RWPE2 (cell line): ENCODE data around the gene MSMO1.

Source experiments
- ATAC-seq: fragments of 200-7000 bp; cut with Tn5 transposase; 3 replicates; pipeline ENCODE4 v1.9.1; 2021; ENCODE audit warnings: low read depth
- DNase-seq: peaks from one replicate; pipeline ENCODE4 v3.0.0-alpha.2; 2020; ENCODE audit warnings: low spot score
- H3K27ac ChIP-seq: fragments of 450-650 bp; 2 replicates; pipeline ENCODE4 v1.5.1; 2017; ENCODE audit warnings: mild to moderate bottlenecking; ENCODE audit not compliant: poor library complexity, severe bottlenecking
- H3K27me3 ChIP-seq: fragments of 250-450 bp; sonication (Bioruptor Pico); 2 replicates; pipeline ENCODE4 v1.5.1; 2021; ENCODE audit warnings: mild to moderate bottlenecking, moderate library complexity; ENCODE audit not compliant: insufficient read depth, poor library complexity, severe bottlenecking
- H3K36me3 ChIP-seq: fragments of 250-450 bp; sonication (Bioruptor Pico); 2 replicates; pipeline ENCODE4 v1.5.1; 2020; ENCODE audit warnings: low read depth, mild to moderate bottlenecking, moderate library complexity
- H3K4me1 ChIP-seq: fragments of 250-450 bp; sonication (Bioruptor Pico); 2 replicates; pipeline ENCODE4 v1.5.1; 2021; ENCODE audit warnings: mild to moderate bottlenecking, moderate library complexity; ENCODE audit not compliant: insufficient read depth, poor library complexity, severe bottlenecking
- H3K4me3 ChIP-seq: fragments of 250-450 bp; sonication (Bioruptor Pico); 2 replicates; pipeline ENCODE4 v1.5.1; 2021; ENCODE audit warnings: mild to moderate bottlenecking, moderate library complexity; ENCODE audit not compliant: severe bottlenecking
- H3K9me3 ChIP-seq: fragments of 250-450 bp; sonication (Bioruptor Pico); 2 replicates; pipeline ENCODE4 v1.5.1; 2021; ENCODE audit warnings: mild to moderate bottlenecking, moderate library complexity; ENCODE audit not compliant: severe bottlenecking
- TF ChIP-seq, protein P1 (sequence below): fragments of 450-650 bp; IDR thresholded peaks from one replicate; pipeline ENCODE4 v1.5.1; 2017; ENCODE audit warnings: mild to moderate bottlenecking, moderate library complexity; ENCODE audit not compliant: poor library complexity, severe bottlenecking

MSMO1 gene

DNA sequence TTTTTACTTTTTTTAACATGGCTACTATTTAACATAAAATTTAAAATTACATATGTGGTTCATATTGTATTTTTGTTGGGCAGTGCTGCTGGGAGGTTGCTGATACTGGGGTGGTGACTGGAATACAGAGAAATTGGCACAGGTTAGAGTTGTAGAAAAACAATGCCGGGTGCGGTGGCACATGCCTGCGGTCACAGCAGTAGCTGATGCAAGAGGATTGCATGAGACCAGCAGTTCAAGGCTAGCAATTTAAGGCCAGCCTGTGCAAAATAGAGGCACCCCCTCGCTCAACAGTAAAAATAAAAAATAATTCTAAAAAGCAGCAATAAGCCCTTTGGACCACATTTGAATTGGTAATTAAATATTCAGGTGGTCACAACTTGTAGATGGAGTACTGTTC is 39.6 kb downstream of the MSMO1 start:
- DNase-seq (no peak), ATAC-seq (no peak)
- Histone ChIP-seq H3K27me3 (no peaks in the 10 kb centered on the region), H3K9me3 (no peaks in the 10 kb centered on the region), H3K4me1 (peaks cover 11% of the 10 kb centered on the region), H3K4me3 (no peak overlapping the region), H3K36me3 (no peaks in the 10 kb centered on the region), H3K27ac (no peak overlapping the region)
- TF ChIP-seq, protein P1, sequence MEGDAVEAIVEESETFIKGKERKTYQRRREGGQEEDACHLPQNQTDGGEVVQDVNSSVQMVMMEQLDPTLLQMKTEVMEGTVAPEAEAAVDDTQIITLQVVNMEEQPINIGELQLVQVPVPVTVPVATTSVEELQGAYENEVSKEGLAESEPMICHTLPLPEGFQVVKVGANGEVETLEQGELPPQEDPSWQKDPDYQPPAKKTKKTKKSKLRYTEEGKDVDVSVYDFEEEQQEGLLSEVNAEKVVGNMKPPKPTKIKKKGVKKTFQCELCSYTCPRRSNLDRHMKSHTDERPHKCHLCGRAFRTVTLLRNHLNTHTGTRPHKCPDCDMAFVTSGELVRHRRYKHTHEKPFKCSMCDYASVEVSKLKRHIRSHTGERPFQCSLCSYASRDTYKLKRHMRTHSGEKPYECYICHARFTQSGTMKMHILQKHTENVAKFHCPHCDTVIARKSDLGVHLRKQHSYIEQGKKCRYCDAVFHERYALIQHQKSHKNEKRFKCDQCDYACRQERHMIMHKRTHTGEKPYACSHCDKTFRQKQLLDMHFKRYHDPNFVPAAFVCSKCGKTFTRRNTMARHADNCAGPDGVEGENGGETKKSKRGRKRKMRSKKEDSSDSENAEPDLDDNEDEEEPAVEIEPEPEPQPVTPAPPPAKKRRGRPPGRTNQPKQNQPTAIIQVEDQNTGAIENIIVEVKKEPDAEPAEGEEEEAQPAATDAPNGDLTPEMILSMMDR = no peak

DNA sequence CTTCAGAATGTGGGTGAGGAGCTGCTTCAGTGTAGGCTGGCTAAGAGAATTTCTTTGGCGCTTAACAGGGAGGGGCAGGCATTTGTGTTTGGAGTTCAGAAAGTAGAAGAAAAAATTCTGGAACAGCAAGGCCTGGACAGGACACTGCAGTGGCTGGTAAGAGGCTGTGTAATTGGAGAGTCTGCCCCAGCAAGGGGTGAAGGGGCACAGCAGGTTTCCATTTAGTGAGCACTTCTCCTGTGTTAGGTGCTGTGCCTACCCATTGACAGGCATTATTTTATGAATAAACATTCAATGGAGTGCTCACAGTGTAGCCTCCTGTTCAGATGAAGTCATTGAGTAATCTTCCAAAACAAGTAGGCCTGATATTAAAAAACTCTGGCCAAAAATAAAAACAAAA is 40.6 kb downstream of the MSMO1 start:
- DNase-seq (no peak), ATAC-seq (no peak)
- TF ChIP-seq, protein P1 = no peak
- no peak overlapping the region for H3K4me3 ChIP-seq
- H3K9me3 ChIP-seq = no peaks in the 10 kb centered on the region
- H3K27ac ChIP-seq = no peak overlapping the region
- H3K36me3 ChIP-seq = no peaks in the 10 kb centered on the region
- peaks cover 11% of the 10 kb centered on the region for H3K4me1 ChIP-seq
- no peaks in the 10 kb centered on the region for H3K27me3 ChIP-seq

DNA sequence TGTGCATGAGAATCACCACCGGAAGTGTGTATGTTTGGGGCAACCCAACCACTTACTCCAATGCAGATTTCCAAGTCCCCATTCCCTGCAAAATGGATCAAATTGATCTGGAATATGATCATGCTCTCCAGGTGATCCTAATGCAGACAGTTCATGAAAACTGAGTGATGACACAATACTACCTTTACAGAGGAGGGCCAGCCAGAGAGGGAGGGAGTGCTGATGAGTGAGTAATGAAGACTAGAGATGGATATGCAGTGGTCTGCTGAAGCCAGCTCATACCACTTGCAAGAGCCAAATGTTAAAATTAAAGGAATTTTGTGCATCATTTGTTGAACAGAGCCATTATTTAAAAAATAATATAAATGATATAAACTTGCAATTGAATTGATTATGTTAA is 41.1 kb downstream of the MSMO1 start:
- no peak overlapping the region for H3K27ac ChIP-seq
- no peaks in the 10 kb centered on the region for H3K27me3 ChIP-seq
- H3K4me1 ChIP-seq = peaks cover 11% of the 10 kb centered on the region
- no peak; the same call in 2 of the 3 replicates for ATAC-seq
- TF ChIP-seq, protein P1 = no peak
- no peak overlapping the region for H3K4me3 ChIP-seq
- H3K9me3 ChIP-seq = no peaks in the 10 kb centered on the region
- DNase-seq = no peak
- no peaks in the 10 kb centered on the region for H3K36me3 ChIP-seq

DNA sequence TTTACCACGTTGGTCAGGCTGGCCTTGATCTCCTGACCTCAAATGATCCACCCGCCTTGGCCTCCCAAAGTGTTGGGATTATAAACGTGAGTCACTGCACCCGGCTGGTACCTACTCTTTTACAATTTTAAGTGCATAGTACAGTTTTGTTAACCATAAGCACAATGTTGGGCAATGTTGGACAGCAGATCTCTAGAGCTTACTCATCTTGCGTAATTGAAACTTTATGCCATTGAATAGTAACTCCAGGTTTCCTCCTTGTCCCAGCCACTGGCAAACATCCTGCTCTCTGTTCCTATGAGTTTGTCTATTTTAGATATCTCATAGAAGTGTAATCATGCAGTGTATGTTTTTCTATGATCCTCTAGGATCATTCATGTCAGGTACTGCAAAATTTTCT is 42.1 kb downstream of the MSMO1 start:
- no peaks in the 10 kb centered on the region for H3K9me3 ChIP-seq
- DNase-seq (no peak), ATAC-seq (peak; percentile 87)
- no peak overlapping the region for H3K27ac ChIP-seq
- H3K4me1 ChIP-seq = peaks cover 11% of the 10 kb centered on the region
- TF ChIP-seq, protein P1 = no peak
- no peaks in the 10 kb centered on the region for H3K36me3 ChIP-seq
- no peak overlapping the region for H3K4me3 ChIP-seq
- no peaks in the 10 kb centered on the region for H3K27me3 ChIP-seq

DNA sequence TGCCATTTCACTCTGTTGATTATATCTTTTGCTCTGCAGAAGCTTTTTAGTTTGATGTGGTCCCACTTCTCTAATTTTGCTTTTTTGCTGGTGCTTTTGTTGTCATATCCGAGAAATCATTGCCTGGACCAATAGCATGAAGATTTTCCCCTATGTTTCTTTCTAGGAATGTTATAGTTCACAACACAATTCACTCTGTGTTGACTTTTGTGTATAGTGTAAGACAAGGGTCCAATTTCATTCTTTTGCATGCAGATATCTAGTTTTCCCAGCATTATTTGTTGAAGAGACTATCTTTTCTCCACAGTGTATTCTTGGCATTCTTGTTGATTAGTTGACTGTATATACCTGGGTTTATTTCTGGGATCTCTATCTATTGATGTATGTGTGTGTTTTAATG is 43.1 kb downstream of the MSMO1 start:
- no peaks in the 10 kb centered on the region for H3K36me3 ChIP-seq
- no peak overlapping the region for H3K27ac ChIP-seq
- ATAC-seq (no peak), DNase-seq (no peak)
- no peaks in the 10 kb centered on the region for H3K9me3 ChIP-seq
- no peak overlapping the region for H3K4me3 ChIP-seq
- H3K27me3 ChIP-seq = no peaks in the 10 kb centered on the region
- H3K4me1 ChIP-seq = peaks cover 11% of the 10 kb centered on the region
- TF ChIP-seq, protein P1 = no peak
